GM12864 (cell line): ENCODE results near the gene PANK1.

Experiments
- DNase-seq: peaks from one replicate; pipeline ENCODE4 v3.0.0-alpha.2; 2011; ENCODE audit warnings: low read depth
- H3K4me3 ChIP-seq: 2 replicates; pipeline ENCODE4 v1.5.1; 2011; ENCODE audit warnings: mild to moderate bottlenecking, low read depth, low read length, control low read depth
- CTCF ChIP-seq: IDR thresholded peaks from 2 replicates; pipeline ENCODE4 v1.5.1; 2011; ENCODE audit warnings: low read depth, mild to moderate bottlenecking, moderate library complexity, low read length, control low read depth, inconsistent platforms; ENCODE audit errors: missing control alignments

The PANK1 gene

DNA sequence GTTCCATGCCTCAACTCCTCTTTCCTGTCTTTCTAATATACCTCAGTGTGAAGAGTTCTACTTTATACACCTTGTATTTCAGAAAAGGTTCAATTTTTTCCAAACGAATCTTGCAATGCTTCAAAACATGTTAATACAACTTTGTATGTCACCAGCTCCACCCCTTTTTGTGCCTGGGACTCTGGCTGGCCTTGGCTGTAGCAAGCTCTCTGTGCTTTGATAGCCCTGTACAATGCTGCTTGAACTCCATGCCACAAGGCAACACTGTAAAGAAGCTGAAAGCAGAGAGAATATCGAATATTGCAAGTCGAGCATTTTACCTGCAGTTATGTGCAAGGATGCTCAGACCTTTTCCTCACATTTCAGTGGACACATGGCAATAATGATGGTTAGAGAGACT is 52.5 kb downstream of the PANK1 start:
- H3K4me3 ChIP-seq: no peak overlapping the region
- TF ChIP-seq CTCF: no peak
- DNase-seq: no peak

DNA sequence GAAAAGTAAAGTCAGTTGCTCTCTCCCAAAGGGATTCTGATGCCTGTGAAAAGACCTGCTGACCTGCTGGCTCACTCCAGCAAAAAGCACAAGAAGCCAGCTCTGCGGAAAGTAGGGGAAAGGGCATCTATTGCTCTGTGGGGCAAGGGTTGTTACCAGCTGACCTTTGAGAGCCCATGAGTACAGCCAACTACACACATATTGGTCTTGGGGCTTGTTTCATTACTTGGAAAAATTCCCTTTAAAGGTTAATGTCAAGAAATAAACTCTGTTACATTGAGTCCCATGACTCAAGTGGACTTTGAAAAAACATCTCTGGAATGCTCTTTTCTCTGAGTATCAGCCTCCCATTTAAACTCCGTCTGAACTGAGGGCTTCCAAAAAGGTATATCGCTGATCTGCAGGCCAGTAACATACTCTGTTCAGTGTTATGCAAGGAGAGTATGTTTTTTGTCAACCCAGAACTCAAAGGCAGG is 53.2 kb downstream of the PANK1 start:
- H3K4me3 ChIP-seq: no peak overlapping the region
- no peak for DNase-seq
- no peak for TF ChIP-seq CTCF

DNA sequence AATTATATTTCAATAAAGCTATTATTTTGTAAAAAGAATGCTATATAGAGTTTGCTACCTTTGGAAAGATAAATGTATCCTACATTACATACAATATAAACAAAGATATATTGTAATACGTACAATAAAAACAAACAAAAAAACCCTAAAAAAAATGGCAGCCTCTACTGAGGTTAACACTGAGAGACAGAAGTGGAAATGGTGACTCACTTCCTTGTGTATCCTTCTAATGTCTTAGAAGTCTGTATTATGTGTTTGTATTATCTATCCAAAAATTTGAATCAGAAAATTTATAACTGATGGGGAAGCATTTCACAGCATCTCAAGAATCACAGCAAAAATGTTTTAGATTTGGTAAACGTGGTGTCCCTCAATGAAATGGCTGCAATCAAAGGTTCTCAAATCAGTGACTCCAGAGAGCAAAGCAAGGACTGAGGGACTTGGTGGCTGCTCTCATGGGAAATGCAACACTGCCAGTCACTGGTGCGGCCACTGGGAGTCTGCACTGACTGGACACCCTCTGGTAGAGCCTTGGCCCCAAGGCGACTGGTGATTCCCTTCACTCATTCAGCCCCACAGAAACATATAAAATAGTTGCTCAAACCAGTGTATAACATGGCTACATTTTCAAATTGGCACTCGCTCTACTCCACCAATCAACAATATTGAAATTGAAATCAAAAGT is 53.8 kb downstream of the PANK1 start:
- no peak for DNase-seq

GRCh38 chr10:89590326-89590725 is 54.7 kb downstream of the PANK1 start:
- no peak for DNase-seq
- no peak overlapping the region for H3K4me3 ChIP-seq
- no peak for TF ChIP-seq CTCF

More for the DNA sequence above, 53.8 kb downstream of the PANK1 start:
- TF ChIP-seq CTCF: no peak
- H3K4me3 ChIP-seq: no peak overlapping the region

DNA sequence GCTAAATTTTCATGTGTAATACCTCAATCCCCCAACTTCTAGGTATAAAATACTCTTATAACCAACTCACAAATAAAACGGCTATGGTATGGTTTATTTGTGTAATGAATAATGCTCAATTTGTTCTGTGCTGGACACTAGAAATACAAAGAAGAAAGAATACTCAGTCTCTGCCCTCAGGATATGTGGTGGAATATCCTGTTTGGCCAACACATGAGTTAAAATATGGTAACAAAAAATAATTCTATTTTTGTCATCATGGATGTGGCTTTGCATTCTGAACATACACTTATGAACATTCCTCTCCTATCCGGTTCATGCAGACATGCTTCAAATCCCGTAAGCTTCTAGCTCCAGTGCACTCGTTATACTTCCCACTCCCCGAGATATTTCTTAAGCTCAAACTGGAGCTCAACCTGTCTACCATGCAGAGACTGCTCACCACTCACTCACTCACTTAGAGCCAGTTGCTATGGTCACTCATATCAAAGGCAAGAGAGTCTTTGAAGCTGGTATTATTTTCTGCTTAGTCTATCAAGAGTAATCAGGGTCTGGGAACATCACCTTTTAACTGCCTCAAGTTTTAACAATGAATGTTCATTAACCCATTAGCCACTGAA is 55.8 kb downstream of the PANK1 start:
- no peak for DNase-seq

DNA sequence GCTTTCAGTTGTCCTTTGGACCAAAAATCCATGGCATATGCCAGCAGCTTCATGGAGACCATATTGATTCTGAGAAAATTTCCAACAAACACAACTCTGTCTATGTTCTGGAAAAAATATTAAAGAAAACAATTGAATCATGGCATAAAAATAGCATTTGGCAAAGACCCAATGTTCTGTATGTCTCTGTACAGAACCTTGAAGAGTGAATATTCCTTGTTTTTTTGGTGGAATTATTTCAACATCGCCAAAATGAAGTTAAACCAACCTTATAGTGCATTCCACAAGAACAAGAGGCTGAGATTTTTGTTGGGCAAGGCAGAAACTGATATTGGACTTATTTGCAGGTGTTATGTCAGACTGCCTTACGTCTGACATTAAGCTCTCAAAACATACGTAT is 56.4 kb downstream of the PANK1 start:
- H3K4me3 ChIP-seq: no peak overlapping the region
- TF ChIP-seq CTCF: no peak
- no peak for DNase-seq

More for the DNA sequence above, 55.8 kb downstream of the PANK1 start:
- no peak for TF ChIP-seq CTCF
- no peak overlapping the region for H3K4me3 ChIP-seq

DNA sequence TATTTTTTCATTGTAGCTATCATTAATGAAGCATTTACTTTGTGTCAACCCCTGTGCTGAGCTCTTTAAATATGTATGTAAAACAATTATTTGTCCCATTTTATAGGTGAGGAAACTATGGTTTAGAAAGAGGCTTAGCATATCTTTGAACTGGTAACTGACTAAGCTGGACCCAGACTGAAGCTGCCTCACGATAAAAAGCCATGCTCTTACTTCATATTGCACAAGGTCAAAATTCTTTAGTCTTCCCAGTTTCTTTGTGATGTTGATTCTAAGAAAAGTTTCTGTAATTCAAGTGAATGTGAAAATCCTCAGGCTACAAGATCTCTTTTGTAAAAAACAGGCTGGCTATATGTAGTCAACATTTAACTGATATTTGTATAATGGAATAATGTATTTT is 63.0 kb downstream of the PANK1 start:
- no peak overlapping the region for H3K4me3 ChIP-seq
- no peak for TF ChIP-seq CTCF
- no peak for DNase-seq
